GM21526 (cell line): ENCODE results near the gene TRHDE.
"Not testable (repeated sequence)": the region's sequence is repeated elsewhere in the genome, so short reads cannot be mapped to it uniquely, and the experiment has no call there.

Source experiments
- ATAC-seq: cut with Tn5 transposase; IDR thresholded peaks from one replicate; pipeline ENCODE4 v1.9.1; 2021; ENCODE audit warnings: moderate library complexity; ENCODE audit not compliant: unreplicated experiment, low FRiP score

TRHDE gene

DNA sequence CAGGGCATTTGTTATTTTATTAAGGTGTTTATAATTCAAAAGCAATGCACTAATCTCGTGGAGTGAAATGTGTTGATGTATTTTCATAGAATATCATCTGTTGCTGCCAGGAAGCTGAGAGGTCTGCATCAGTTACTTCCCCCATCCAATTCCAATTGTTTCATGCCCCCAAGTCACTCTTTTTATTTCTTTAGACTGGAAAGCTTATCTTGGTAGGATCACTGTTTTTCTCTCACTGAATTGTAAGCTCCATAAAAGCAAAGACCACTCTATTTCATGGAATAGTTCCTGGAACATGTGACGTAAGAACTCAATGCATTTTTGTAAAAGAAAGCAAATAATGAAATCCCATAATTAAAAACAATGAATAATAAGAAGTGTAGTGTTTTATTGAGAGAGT, 420.2 kb downstream of the TRHDE start:
- ATAC-seq: no peak

GRCh38 chr12:72694193-72694592, 422.0 kb downstream of the TRHDE start:
- no peak for ATAC-seq

DNA sequence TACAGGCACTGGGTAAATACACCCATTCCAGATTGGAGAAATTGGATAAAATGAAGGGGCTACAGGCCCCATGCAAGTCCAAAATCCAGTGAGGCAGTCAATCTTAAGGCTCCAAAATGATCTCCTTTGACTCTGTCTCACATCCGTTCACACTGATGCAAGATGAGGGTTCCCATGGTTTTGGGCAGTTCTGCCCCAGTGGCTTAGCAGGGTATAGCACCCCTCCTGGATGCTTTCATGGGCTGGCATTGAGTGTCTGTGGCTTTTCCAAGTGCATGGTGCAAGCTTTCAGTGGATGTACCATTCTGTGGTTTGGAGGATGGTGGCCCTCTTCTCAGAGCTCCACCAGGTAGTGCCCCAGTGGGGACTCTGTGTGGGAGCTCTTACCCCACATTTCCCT, 427.2 kb downstream of the TRHDE start:
- no peak for ATAC-seq

- ATAC-seq: not testable (repeated sequence)
Observed at GRCh38 chr12:72712025-72712424, 439.9 kb downstream of the TRHDE start.

- no peak for ATAC-seq
Observed at GRCh38 chr12:72716221-72716620, 444.1 kb downstream of the TRHDE start.

DNA sequence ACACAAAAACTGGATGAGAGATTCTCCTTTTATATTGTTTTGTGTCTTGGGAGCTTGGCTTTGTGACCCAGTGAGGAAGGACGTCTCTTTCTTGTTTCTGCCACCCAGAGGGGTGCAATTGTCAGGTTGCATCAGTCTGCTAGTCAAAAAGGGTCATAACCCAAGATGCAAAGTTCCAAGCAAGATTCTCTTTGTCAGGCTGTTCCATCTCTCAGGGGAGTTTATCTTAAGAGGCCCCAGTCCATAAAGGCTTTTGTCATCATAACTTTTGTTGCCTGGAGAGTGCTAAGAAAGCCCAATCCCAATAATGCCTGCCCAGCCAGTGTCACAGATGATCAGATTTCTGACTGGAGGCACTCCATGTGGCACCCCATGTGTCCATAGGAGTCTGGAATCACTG, 444.9 kb downstream of the TRHDE start:
- ATAC-seq: no peak
